SK-MEL-5 (cell line): ENCODE data around the gene ERAL1. TPM values are rescaled to one million over a fixed set of nuclear protein-coding genes. Genes with fewer than 3 reads are reported as not detected.

Experiments used
- DNase-seq: peaks from one replicate; pipeline ENCODE4 v3.0.0-alpha.2; 2016; ENCODE audit warnings: low read depth, low spot score
- in situ Hi-C: cut with HindIII; loops from 2 replicates; pipeline ENCODE4 v1.10.0; 2016; ENCODE audit warnings: low sequenced_read_pairs, high pct_unique_total_duplicates, low pct_unique_long_range_greater_than_20kb
- small RNA-seq, 2 experiments: library from RNA; depleted of rRNA; stranded (forward); fragments of <200 nt; gene quantifications; one replicate each; pipeline ENCODE3, GENCODE V24; 2014
- total RNA-seq: library from RNA; depleted of rRNA; stranded (reverse); fragments of >200 nt; shearing (Covaris generic); gene quantifications from 2 replicates; pipeline ENCODE4 v1.2.3, GENCODE V29; 2014; rRNA removed

ERAL1 gene
- total RNA-seq, 1 experiment from 2014 or later, result 23.8 TPM

DNA sequence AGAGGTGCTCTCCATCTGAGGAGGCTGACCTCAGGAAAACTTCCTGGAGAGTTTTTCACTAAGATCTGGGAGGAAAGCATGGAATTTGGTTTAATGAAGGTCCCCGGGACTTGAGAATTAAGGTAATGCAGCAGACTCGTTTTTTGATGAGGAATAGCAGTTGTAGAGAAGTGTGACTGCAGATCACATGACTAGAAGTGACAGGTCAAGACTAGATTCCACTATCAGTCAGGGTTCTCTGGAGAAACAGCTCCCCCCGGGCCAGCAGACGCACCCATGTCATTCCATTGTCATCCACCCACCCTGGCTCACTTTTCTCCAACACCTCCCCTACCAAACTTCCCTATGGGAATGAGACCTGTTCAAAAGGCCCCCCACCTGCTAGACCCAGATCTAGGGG, 50.0 kb downstream of the ERAL1 start:
- in situ Hi-C loops, result no loop called here
- no peak for DNase-seq

DNA sequence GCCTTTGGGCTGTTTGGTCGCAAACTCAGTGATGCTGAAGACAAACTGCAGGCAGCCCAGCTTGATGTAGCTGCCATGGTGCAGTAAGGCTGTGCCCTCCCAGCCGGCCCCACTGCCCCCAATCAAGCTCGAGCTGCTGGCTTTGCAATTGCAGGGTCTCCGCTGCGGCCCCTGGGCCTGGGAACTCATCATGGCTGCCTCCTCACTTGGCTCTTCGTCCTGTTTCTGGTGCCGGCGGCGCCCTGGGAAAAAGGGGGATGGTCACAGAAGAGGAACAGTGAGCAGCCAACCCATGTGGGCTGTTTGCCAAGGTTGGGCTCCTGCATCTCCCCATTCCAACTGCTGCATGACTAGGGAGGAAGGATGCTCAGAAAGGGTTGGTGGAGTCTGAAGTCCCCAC, 51.5 kb downstream of the ERAL1 start:
- DNase-seq, result no peak
- in situ Hi-C loops, result no loop called here

DNA sequence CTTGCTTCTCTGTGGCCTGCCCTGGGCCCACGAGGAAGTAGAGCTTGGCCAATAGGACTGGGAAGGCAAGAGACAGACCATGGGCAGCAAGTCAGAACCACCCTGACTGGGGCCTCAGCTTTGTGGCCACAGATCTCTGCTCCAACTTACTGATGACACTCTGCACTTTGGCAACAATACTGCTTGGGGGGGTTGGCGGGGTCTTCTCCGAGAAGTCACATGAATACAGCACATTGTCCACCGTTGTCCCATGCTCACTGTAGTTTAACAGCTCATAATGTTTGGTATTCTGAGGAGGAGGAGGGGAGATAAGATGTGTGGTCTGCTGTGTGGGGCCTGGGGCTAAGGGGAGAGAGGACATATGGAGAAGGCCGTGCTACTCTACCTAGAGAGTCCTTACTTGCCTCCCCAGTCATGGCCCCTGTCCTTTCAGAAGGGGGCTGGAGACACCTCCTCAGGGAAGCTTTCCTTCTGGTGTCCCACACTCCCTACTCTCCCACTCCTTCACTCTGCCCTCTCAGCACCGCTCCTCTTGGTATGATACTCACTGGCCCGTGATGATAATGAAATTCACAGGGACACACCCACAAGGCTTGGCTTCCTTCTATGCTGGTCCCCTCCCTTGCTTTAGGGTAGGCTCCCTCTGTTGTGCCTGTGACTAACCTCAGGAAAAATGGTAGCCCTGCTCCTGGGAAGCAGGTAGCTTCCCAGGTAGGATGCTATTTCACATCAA, 52.1 kb downstream of the ERAL1 start:
- in situ Hi-C loops, result no loop called here
- DNase-seq, result no peak

DNA sequence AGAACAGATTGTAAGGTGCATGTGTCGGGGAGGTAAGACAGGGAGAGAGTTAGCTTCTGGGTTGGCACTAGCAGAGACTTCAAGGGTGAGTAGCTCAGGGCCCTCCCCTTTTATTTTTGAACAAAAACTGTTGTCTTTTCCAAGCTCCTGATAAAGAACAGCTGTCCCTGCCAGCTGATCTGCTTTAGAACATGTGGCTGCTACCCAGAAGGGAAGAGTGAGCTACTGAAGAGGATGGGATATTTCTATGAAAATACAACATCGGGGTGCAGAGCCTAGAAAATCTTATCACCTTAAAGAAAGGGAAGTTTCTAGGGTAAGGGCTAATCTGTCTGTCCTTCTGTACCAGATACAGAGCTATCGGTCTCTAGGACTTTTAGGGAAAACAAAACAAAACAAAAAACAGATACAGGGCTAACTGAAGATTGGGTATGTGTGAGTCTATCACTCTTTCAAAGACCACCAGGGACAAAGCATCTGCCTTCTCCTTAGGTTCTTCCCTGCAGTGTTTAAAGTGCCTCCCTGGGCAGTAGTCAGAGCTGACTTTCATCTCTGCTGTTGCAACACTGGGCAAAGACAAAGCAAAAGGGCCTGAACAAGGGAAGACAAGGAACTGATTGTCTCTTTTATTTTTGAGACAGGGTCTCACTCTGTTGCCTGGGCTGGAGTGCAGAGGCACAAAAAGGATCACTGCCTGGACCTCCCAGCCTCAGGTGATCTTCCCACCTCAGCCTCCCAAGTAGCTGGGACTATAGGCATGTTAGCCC, 53.1 kb downstream of the ERAL1 start:
- peak; percentile 27 for DNase-seq
- in situ Hi-C loops, result no loop called here

DNA sequence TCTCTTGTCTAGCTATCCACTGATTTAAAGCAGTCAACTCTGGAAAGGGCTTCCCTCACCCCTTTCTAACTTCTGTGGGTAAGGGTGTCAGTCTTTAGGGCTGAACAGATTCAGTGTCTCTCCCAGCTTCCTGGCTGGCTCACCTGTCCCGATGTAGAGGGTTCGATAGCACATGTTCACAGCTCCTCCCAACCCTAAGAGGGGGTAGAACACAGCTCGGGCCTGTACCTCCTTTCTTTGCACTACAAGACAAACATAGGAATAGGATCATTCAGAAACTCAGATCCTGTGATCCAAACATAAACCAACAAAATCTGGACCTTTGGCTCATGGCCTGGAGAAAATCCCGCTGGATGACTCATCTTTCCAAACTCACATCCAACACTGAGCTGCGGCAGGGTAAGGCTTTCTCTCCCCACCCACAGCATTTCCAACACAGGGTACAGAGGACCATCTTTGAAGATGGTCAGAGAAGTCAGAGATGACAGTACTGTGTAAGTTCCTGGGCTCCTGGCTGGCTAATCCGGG, 53.9 kb downstream of the ERAL1 start:
- in situ Hi-C loops, result no loop called here
- no peak for DNase-seq

DNA sequence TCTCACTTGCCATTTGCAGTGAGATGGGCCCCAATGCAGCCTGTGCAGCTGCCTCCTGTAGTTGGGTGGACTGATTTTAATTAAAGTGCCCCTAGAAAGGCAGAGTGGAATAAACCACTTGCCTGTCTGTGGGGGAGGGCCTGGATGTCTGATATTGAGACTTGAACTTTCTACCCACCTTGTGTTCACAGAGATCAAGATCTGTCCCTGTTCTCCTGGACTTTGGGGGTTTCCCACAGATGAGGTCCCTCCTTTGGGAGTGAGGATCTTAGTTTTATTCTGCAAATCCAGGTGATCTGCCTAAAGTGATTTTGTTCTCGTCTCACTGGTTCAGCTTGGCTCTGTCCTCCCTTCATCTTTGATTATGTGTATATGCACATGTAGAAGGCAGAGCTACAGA, 55.7 kb downstream of the ERAL1 start:
- in situ Hi-C loops, result no loop called here
- no peak for DNase-seq

Small RNA genes lying within 50 kb of the gene (small RNA-seq; reads per million reads assigned to genes)
- 0 reads per million in 2 experiments for gene RF00019

Other genes with a start within 250 kb of the ERAL1 start
- 3.4 and 4.8 TPM in 2 replicates for gene RSKR, start 240.8 kb upstream of the ERAL1 start, total RNA-seq
- gene BLTP2, start 209.9 kb upstream of the ERAL1 start, total RNA-seq, result 146 and 160 TPM in 2 replicates
- gene SDF2, start 193.1 kb upstream of the ERAL1 start, total RNA-seq, result 61.3 and 66.1 TPM in 2 replicates
- gene SUPT6H, start 192.8 kb upstream of the ERAL1 start, total RNA-seq, result 38.6 and 47.1 TPM in 2 replicates
- 0.16 TPM in 1 of 2 replicates, not detected in the other for gene PROCA1, start 143.1 kb upstream of the ERAL1 start, total RNA-seq
- gene RAB34, start 137.1 kb upstream of the ERAL1 start, total RNA-seq, result 89.9 and 93.4 TPM in 2 replicates
- gene RPL23A, start 135.0 kb upstream of the ERAL1 start, total RNA-seq, result 965 and 1,109 TPM in 2 replicates
- 12.0 and 17.3 TPM in 2 replicates for gene TLCD1, start 128.8 kb upstream of the ERAL1 start, total RNA-seq
- 1.8 and 2.1 TPM in 2 replicates for gene NEK8, start 126.2 kb upstream of the ERAL1 start, total RNA-seq
- 72.8 and 76.2 TPM in 2 replicates for gene TRAF4, start 111.0 kb upstream of the ERAL1 start, total RNA-seq
- gene FAM222B, start 12.2 kb upstream of the ERAL1 start, total RNA-seq, result 11.3 and 14.7 TPM in 2 replicates
- 12.6 and 12.8 TPM in 2 replicates for gene FLOT2, start 42.7 kb downstream of the ERAL1 start, total RNA-seq
- 21.8 and 23.8 TPM in 2 replicates for gene DHRS13, start 48.1 kb downstream of the ERAL1 start, total RNA-seq
- 9.5 and 12.7 TPM in 2 replicates for gene PHF12, start 96.5 kb downstream of the ERAL1 start, total RNA-seq
- gene SEZ6, start 151.0 kb downstream of the ERAL1 start, total RNA-seq, result not detected in 2 replicates
- gene PIPOX, start 188.1 kb downstream of the ERAL1 start, total RNA-seq, result 0.21 TPM in 1 of 2 replicates, not detected in the other